KG1 (cell line): ENCODE results near the gene AMT.
A peak's percentile ranks its signal among the peaks of the same experiment; 100 is the strongest.
"Not testable (repeated sequence)": the region's sequence is repeated elsewhere in the genome, so short reads cannot be mapped to it uniquely, and the experiment has no call there.

ENCODE experiments used
- DNase-seq: peaks from one replicate; lab custom pipeline; 2025; lab: John Stamatoyannopoulos, UW

Gene AMT

GRCh38 chr3:49424816-49425215 lies 2.5 kb upstream of the AMT start:
- no peak for DNase-seq

DNA sequence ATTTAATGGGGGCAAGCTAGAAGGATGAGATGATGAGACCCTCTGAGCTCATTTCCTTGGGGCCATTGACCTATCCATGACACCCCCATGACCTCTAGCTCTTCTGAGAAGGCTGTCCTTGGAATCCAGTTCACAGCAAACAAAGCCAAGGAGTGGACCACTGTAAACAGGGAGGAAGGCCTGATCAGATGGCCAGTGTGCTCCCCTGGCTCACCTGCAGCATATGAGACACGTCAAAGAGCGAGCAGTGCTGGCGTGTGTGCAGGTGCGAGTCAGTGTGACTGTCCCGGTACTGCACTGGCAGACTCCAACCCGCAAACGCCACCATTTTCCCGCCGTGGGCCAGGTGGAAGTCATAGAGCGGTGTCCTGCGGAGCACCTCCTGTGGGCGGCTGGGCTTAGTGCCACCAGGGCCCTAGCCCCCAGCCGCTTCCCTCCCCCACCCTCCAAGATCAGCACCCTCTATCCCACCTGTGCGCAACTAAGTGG lies 339 bp downstream of the AMT start:
- DNase-seq, result no peak

DNA sequence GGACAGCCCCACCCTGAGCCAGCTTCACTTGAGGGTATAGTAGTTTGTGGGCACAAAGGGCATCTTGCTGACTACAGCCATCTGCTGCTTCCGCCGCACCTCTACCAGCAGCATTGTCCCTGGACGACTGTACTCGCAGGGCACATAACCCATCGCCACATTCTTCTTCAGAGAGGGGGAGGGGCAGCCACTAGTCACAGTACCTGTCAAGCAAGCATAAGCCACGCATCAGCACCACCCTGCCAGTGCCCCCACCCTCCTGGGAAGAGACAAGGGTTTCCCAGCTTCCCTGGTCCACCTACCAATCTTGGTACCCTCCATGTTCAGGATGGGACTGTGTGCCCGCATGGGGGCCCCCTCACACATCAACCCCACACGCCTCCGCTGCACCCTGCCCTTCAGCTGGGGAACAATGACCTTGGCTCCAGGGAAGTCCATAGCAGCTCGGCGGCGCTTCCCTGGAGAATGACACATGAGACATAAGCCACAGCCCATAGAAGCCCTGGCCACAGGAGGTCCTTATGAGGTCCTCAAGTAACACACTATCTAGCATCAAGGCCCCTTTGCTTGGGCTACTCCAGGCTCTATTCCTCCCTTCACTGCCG lies 4.7 kb downstream of the AMT start:
- no peak for DNase-seq

GRCh38 chr3:49416867-49417266 lies 5.4 kb downstream of the AMT start:
- no peak for DNase-seq

GRCh38 chr3:49415931-49416601 lies 6.2 kb downstream of the AMT start:
- DNase-seq, result peak; percentile 40

DNA sequence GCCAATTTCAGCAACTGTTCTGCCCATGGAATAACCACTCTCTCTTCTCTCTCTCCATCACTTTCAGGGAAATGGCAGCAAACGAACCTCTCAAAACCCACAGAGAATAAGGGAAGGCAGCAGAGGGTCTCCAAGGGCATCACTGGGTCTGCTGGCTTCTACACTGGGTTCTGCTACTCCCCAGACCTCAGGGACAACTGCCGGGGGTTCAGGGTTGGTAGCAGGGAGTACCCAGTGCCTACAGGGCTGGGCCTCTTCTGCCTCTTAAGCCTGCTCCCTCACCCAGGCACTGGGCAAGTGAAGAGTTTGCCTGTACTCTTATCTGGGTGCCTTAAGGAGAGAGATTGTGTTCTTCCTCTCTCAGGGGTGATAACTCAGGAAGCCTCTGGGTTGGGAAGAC lies 7.5 kb downstream of the AMT start:
- DNase-seq, result no peak

DNA sequence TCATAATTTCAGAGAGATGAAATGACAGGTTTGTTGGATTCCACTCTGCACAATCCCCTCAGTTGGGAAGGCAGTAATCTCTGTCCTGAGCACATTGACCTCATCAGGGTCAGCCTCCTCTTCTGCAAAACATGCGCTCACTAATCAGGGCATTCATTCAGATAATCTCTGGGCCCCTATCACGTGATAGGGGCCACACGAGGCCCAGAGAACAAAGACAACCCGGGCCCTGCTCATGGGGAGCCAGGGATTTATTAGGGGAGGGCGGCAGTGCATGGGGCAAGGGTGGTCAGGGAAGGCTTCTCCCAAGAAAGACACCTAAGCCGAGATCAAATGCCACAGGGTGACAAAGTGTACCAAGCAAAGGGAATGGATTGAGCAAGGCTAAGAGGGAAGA lies 8.9 kb downstream of the AMT start:
- no peak for DNase-seq

- no peak for DNase-seq
These were observed 9.5 kb downstream of the AMT start for GRCh38 chr3:49412632-49413337.

DNA sequence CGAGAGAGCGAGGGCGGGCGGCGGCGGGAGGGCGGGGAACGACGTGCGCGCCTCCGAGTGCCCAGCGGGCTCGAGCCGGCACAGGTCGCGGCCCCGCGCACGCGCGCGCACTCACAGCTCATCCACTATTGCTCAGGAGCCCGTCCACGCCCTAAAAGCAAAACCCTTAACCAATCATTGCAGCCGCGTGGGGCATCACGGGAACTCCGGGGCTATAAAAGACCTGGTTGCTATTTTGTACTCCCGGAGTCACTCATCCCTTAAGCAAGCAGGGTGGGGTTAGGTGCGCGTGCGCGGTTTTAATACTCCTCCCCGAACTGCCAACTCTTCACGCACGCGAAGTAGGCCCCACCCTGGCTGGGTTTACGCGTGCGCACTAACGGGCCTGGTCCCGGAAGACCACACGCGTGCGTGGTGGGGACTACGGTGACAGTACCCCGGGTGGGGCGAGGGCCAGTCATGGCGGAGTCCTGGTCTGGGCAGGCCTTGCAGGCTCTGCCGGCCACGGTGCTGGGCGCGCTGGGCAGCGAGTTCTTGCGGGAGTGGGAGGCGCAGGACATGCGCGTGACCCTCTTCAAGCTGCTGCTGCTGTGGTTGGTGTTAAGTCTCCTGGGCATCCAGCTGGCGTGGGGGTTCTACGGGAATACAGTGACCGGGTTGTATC lies 10.2 kb downstream of the AMT start, which contains the start of the genes RHOA and TCTA:
Gene RHOA (minus strand): TSS at position 9 of the 664 bp plus-strand sequence. CDS start 36,387 bp downstream, outside the sequence.
Gene TCTA (plus strand): TSS at position 456 of the 664 bp plus-strand sequence. CDS start 4 bp downstream, at position 460.
- DNase-seq, result peak; percentile 98

- DNase-seq, result no peak
These were observed 10.7 kb downstream of the AMT start for GRCh38 chr3:49411535-49411967.

GRCh38 chr3:49410846-49411534 lies 11.3 kb downstream of the AMT start:
- DNase-seq, result no peak

DNA sequence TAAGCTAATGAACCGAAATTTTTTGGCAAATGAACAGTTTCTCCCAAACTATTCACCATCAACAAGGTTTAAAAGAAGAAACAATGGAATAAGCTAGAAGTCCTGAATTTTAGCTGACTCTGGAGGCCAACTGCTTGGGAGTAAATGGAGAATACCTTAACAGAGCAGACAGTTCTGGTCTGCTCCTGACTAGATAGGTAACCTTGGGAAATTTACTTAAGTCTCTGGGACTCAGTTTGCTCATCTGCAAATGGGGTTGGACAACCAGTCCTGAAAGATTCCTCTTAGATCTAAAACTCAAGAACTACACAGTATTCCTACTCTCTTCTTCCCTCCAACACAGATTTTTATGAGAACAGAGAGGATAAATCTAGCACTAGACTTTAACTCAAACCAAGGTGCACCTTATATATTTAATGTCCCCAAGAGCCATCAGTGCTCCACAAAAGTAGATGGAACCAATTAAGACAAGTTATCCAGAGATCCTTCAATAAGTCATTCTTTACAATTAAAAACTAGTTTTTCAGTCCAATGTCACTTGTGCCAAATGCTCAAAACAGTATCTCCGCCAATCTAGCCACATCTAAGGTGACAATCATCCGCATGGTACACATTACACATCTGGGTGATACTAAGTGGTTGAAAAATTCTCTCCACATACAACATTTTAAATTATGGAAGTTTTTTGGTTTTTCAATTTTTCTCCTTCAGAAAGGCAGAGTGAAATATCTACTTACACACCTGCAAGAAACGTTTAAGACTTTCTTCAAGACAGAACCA lies 12.0 kb downstream of the AMT start:
- no peak for DNase-seq

DNA sequence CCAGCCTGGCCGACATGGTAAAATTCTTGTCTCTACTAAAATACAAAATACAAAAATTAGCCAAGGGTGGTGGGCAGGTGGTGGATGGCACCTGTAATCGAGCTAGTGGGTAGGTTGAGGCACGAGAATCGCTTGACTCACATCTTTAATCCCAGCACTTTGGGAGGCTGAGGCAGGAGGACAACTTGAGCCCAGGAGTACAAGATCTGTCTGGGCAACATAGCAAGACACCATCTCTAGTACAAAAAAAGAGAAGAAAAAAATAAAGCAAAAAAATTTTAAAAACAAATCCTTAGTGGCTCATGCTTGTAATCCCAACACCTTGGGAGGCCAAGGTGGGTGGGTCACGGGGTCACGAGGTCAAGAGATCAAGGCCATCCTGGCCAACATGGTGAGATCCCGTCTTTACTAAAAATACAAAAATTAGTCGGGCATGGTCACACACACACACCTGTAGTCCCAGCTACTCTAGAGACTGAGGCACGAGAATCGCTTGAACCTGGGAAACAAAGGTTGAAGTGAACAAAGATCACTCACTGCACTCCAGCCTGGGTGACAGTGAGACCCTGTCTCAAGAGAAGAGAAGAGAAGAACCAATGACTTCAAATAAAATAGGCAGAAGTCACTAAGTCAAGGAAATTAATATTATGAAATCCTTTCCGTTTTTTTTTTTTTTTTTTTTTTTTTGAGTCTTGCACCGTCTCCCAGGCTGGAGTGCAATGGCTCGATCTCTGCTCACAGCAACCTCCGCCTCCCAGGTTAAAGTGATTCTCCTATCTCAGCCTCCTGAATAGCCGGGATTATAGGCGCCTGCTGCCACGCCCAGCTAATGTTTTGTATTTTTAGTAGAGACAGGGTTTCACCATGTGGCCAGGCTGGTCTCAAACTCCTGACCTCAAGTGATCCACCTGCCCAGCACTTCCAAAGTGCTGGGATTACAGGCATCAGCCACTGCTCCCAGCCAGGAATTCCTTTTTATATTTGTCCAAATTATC lies 15.4 kb downstream of the AMT start:
- DNase-seq, result no peak

DNA sequence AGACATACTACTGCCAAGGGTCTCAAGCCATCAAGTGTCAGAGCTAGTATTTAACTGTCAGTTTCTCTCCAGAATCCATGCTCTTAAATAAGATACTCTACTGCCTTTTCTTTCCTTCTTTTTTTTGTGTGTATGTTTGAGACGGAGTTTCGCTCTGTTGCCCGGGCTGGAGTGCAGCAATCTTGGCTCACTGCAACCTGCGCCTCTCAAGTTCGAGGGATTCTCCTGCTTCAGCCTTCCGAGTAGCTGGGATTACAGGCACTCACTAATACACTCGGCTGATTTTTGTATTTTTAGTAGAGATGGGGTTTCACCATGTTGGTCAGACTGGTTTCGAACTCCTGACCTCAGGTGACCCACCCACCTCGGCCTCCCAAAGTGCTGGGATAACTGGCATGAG lies 16.7 kb downstream of the AMT start:
- not testable (repeated sequence) for DNase-seq

- DNase-seq, result no peak
These were observed 18.4 kb downstream of the AMT start for GRCh38 chr3:49403891-49404290.

DNA sequence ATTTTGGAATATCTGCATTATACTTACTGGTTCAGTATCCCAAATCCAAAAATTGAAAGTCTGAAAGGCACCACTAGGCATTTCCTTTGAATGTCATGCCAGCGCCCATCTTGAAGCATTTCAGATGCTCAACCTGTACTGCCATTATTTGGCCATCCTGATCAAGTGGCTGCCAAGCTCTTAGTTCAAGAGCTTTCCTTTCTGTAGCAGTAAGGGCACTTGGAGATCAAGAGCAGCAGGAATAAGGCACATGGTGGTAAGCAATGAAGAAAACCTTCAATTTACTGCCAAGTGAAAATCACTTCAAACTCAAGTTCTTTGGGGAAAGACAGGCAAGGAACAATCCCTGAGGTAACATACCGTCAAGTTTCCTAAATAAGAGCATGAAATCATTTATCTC lies 20.5 kb downstream of the AMT start:
- DNase-seq, result no peak

- DNase-seq, result no peak
These were observed 22.8 kb downstream of the AMT start for GRCh38 chr3:49399461-49399860.

GRCh38 chr3:49397470-49397869 lies 24.8 kb downstream of the AMT start:
- DNase-seq, result no peak

DNA sequence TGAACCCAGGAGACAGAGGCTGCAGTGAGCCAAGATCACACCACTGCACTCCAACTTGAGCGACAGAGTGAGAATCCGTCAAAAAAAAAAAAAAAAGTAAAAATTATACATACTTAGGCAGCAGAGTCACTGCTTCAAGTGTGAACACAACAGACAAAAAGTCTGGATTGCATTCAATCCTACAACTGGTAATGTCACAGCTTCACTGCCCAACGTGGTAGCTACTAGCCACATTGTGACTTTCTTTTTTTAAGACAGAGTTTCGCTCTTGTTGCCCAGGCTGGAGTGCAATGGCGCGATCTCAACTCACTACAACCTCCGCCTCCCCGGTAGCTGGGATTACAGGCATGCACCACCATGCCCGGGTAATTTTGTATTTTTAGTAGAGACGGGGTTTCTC lies 31.0 kb downstream of the AMT start:
- not testable (repeated sequence) for DNase-seq

GRCh38 chr3:49389297-49389696 lies 33.0 kb downstream of the AMT start:
- no peak for DNase-seq
